ENCODE measurements around the gene TUBB1. TPM values are rescaled to one million over a fixed set of nuclear protein-coding genes. Genes with fewer than 3 reads are reported as not detected.
A peak's percentile ranks its signal among the peaks of the same experiment; 100 is the strongest.

The TUBB1 gene
- total and polyA plus RNA-seq, 2 of the 13 experiments (the other 11 are each of a cell fraction or from before 2014, with no cell fraction given): 0.11 to 57.6 TPM

DNA sequence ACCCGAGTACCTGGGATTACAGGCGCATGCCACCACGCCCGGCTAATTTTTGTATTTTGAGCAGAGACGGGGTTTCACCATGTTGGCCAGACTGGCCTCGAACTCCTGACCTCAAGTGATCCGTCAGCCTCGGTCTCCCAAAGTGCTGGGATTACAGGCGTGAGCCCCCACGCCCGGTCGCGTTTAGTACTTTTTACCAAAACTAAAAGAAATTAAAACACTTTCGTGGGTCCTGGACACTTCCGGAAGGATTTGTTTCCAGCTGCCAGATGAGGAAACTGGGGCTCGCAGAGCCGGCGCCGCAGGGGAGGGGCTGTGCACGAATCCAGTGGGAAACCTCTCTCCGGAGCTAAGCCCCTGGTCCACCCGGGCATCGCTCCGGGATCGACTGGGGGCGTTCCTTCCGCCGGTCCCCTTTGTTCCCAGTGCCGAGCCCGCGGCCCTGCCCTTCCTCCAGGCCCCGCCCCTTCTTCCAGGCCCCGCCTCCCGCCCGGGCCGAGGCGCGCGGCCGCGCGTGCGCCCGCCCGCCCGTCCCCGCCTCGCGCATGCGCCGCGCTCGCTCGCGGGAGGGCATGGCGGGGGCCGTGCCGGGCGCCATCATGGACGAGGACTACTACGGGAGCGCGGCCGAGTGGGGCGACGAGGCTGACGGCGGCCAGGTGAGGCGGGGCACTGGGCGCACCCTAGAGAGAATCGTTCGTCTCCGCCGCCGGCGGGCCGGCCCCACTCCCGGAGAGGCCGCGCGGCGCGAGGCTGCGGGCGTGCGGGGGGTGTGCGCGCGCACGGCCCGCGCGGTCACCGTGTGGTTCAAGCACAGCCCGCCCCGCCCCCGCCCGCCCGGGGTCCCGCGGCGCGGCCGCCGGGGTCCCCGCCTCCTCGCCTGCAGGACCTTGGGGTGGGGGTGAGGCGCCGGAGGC is 38.3 kb upstream of the TUBB1 start, which contains the start of gene NELFCD (continued):
- TF ChIP-seq, protein P1, sequence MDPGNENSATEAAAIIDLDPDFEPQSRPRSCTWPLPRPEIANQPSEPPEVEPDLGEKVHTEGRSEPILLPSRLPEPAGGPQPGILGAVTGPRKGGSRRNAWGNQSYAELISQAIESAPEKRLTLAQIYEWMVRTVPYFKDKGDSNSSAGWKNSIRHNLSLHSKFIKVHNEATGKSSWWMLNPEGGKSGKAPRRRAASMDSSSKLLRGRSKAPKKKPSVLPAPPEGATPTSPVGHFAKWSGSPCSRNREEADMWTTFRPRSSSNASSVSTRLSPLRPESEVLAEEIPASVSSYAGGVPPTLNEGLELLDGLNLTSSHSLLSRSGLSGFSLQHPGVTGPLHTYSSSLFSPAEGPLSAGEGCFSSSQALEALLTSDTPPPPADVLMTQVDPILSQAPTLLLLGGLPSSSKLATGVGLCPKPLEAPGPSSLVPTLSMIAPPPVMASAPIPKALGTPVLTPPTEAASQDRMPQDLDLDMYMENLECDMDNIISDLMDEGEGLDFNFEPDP (CRISPR knock-in tag; conservative IDR thresholded peaks at IDR 0.05): no peak
- TF ChIP-seq ZNF12 (CRISPR knock-in tag; IDR thresholded peaks at IDR 0.05) (0 out of 2 replicates have a peak, but pooled peaks have one; percentile 40), EP300 (IDR thresholded peaks at IDR 0.05; ENCODE audit: low read depth in 2 of 2, low read length in 2 of 2) (0 out of 4 replicates have a peak, but pooled peaks of 1 of the 2 experiments have one; percentile 21), EP300 (CRISPR knock-in tag; IDR thresholded peaks at IDR 0.05; ENCODE audit: borderline replicate concordance) (no peak), SMC3 (IDR thresholded peaks at IDR 0.05; ENCODE audit: low read length) (no peak), ZNF3 (CRISPR knock-in tag; IDR thresholded peaks at IDR 0.05) (no peak), HMGXB3 (CRISPR knock-in tag; IDR thresholded peaks at IDR 0.05; ENCODE audit: borderline replicate concordance) (0 out of 2 replicates have a peak, but pooled peaks have one; percentile 55), ZNF232 (CRISPR knock-in tag; IDR thresholded peaks at IDR 0.05; ENCODE audit: borderline replicate concordance) (no peak), EEA1 (CRISPR knock-in tag; IDR thresholded peaks at IDR 0.05; ENCODE audit: borderline replicate concordance) (no peak), TBX2 (CRISPR knock-in tag; IDR thresholded peaks at IDR 0.05; ENCODE audit: borderline replicate concordance) (no peak; the same call in 1 of the 2 replicates), SALL1 (CRISPR knock-in tag; IDR thresholded peaks at IDR 0.05) (peak; percentile 77; the same call in 1 of the 2 replicates), HOMEZ (CRISPR knock-in tag; IDR thresholded peaks at IDR 0.05; ENCODE audit: low read depth) (peak; percentile 64; the same call in 1 of the 2 replicates), SRSF4 (IDR thresholded peaks at IDR 0.05; ENCODE audit: low read depth, low read length, poor library complexity, severe bottlenecking) (no peak), POLR2AphosphoS2 (IDR thresholded peaks at IDR 0.05; ENCODE audit: low read depth, low read length) (no peak), ZNF326 (CRISPR knock-in tag; IDR thresholded peaks at IDR 0.05; ENCODE audit: borderline replicate concordance) (no peak), ZNF44 (CRISPR knock-in tag; IDR thresholded peaks at IDR 0.05) (peak; percentile 75; the same call in 1 of the 2 replicates), HDAC1 (CRISPR knock-in tag; IDR thresholded peaks at IDR 0.05) (0 out of 2 replicates have a peak, but pooled peaks have one; percentile 23)
- TF ChIP-seq, protein P2, sequence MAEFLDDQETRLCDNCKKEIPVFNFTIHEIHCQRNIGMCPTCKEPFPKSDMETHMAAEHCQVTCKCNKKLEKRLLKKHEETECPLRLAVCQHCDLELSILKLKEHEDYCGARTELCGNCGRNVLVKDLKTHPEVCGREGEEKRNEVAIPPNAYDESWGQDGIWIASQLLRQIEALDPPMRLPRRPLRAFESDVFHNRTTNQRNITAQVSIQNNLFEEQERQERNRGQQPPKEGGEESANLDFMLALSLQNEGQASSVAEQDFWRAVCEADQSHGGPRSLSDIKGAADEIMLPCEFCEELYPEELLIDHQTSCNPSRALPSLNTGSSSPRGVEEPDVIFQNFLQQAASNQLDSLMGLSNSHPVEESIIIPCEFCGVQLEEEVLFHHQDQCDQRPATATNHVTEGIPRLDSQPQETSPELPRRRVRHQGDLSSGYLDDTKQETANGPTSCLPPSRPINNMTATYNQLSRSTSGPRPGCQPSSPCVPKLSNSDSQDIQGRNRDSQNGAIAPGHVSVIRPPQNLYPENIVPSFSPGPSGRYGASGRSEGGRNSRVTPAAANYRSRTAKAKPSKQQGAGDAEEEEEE (CRISPR knock-in tag; IDR thresholded peaks at IDR 0.05; ENCODE audit: borderline replicate concordance): no peak
- TF ChIP-seq, protein P3, sequence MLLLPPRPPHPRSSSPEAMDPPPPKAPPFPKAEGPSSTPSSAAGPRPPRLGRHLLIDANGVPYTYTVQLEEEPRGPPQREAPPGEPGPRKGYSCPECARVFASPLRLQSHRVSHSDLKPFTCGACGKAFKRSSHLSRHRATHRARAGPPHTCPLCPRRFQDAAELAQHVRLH (CRISPR knock-in tag; IDR thresholded peaks at IDR 0.05; ENCODE audit: borderline replicate concordance, low read depth): peak; percentile 87; the same call in 1 of the 2 replicates
